NCI-H2081 treated with DMSO at 0.1 percent for 48 hours (cell line): ENCODE results near the gene TEX51.

Source experiments
- DNase-seq: peaks from one replicate; lab custom pipeline; 2025; lab: John Stamatoyannopoulos, UW

Gene TEX51

GRCh38 chr2:126893153-126893552 lies 5.5 kb upstream of the TEX51 start:
- DNase-seq: no peak

DNA sequence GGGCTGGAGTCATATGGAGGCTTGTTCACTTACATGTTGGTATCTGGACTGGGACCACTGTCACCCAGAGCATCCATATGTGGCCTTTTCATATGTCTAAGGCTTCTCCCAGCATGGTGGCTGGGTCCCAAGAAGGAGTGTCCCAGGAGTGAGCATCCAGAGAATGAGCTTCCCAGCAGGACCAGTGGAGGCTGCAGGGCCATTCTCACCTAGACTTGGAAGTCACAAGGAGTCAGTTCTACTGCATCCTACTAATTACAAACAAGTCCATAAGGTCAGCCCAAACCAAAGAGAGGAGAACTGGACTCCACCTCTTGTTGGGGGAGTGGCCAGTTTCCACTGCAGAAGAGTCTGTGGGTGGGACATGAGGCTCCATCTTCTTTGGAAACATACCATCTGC lies 5.1 kb upstream of the TEX51 start:
- DNase-seq: no peak

DNA sequence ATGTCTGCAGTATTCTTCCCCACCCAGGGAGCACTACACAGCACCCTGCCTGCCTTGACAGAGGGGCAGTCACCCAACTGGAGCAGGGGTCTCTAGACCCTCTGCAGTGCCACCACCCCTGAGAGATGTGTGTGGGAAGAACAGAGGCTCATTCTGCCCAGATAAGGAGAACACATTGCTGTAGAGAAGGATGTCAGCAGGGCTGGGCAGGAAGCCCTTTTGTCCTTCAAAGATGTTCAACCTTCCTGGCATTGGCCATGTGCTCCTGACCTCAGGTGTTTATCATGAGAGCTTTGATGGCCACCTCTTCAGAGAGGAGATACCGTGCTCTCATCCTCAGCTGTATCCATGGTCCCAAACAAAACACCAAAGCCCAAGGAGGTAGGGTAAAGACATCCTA lies 4.6 kb upstream of the TEX51 start:
- DNase-seq: no peak

DNA sequence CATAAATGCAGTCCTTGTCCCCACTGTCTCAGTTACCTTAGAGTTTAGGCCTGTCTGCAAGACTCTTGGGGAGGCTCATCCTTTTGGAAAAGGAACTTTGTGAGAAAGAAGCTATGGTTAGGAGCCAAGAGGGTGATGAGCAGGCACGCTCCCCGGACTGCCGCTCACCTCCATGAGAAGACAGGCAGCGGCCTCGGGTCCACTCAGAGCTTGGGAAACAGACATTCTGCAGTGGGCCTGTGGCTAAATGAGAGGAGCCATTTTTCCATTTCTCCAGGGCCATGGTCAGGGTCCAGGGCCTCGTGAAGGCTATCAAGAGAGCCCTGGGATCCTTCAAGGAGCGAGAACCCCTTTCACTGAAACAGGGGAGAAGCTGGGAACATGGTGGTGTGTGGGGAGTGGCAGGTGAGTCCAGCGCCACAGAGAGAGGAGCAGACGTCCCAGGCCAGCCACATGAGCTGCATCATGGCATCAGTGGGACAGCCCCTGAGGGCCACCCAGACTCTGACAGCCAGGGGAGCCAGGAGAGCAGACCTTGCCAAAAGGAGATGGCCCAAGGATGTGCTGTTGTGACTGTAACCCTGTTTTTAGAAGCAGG lies 4.0 kb upstream of the TEX51 start:
- no peak for DNase-seq

GRCh38 chr2:126895336-126895735 lies 3.4 kb upstream of the TEX51 start:
- no peak for DNase-seq

DNA sequence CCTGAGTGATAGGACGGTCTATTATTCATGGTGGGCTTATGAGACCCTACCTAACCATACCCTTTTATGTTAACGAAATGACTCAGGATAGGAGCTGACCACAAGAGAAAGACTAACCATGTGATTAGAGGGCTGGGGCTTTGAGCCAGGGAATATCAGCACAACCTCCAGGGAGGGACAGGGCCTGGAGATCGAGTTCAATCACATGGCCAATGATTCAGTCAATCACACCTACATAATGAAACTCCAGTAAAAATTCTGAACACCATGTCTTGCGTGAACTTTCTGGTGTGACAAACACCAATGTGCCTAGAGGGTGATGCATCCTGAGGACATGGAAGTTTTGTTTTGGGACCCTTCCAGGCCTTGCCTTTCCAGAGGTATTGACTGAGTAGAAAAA lies 2.2 kb upstream of the TEX51 start:
- no peak for DNase-seq

- no peak for DNase-seq
Measured at GRCh38 chr2:126899616-126900185, 1.0 kb downstream of the TEX51 start.

DNA sequence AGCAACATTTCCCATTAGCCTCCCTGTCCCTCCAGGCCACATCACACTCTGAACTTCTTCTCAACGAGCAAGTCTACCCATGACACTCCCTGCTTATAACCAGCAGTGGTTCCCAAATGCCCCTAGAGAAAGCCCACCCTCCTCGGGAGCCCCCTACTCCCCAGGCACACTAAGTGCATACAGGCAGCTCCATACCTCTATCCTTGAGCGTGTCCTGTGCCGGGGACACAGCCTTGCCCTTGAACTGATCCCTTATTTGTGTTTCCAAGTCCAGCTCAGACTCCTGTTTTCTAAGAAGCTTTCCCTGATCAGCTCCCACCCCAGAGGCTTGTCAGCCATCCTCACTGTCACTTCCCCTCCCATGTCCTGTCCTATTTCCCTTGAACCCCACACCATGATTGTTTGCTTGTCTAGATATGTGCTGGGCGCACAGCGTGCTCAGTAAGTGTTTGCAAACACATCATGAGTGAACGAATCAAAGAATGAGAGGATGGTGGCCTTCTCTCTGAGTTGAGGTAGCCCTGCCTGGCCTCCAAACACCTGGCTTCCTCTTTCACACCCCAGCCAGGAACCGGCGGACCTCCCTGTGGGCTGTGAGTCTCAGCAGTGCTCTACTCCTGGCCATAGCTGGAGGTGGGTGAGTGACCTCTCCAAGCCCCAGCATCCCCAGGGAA lies 2.1 kb downstream of the TEX51 start:
- no peak for DNase-seq

- no peak for DNase-seq
Measured at GRCh38 chr2:126901459-126901858, 2.8 kb downstream of the TEX51 start.

- DNase-seq: no peak
Measured at GRCh38 chr2:126902152-126902835, 3.6 kb downstream of the TEX51 start.

DNA sequence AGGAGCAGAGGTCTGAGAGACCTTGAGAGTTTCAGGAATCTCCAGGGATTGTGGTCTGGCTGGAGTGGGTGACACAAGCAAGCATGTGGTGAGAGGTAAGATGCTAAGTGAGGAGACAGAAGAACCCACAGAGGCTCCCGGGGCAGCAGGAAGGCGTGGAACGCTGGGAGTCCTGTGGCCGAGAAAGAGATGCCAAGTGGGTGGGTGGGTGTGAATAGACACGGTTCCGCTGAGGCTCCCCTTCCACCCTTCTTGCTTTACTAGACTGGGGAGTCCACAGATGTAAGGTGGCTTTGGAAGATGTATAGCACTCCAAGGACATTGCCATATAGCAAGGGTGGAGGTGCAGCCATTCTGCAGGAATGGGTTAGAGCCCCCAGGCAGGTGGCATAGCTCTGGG lies 4.2 kb downstream of the TEX51 start:
- no peak for DNase-seq

GRCh38 chr2:126905991-126906390 lies 7.3 kb downstream of the TEX51 start:
- DNase-seq: no peak

DNA sequence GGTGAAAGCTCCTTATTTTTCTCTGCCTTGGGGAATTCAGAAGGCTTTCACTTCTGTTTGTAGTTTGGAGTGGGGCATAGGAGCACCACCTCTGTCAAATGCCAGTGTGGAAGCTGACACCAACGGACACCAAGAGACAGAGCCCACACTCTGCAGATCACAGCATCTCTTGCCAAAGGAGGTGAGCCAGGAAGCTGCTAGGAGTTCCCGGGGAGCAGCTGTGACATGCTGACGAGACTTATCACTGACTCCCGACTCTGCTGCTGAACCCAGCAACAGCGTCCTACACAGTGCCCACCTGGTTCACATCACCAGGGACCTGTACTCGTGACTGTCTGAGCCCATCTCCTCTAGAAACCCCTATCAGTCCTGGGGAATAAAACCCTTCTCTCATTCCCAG lies 8.1 kb downstream of the TEX51 start:
- DNase-seq: no peak

GRCh38 chr2:126907671-126908070 lies 9.0 kb downstream of the TEX51 start:
- DNase-seq: no peak

DNA sequence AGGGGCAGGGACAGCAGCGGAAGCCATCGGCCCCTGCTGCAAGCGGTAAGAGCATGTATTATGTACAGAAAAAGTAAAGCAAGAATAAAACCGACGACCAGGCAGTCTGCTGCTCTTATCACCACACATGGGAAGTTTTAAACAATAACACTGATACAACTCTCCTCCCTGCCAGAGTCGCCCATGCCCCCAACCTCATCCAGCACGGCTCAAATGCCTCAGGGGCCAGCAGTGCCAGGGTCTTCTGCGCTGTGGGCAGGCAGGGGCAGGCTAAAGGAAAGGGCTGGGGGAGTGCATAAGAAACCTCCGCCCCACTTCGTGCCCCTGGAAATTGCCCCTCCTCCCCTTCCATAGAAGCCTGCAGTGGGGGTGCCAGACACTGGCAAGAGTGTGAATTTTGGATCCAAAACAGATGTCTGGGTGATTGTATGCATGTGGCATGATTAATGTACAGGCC lies 10.1 kb downstream of the TEX51 start:
- DNase-seq: no peak

DNA sequence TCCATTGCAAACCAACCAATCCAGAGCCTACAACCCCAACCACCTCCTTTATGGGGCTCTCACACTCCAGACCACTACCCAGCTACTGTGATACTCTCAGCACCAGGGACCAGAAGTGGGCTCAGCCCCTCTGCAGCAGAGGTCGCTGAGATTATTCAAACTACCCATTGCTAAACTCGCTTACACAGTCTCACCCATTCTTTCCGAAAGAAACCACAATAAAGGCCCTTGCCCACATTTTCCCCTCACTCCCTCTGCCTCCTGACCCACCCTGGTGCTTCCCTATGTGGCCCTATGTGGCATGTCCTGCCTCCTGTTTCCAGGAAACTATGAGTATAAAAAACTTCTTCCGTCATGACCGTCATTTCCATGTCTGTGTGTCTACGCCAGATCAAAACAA lies 10.7 kb downstream of the TEX51 start:
- no peak for DNase-seq

GRCh38 chr2:126909781-126910180 lies 11.1 kb downstream of the TEX51 start:
- no peak for DNase-seq

- no peak for DNase-seq
Measured at GRCh38 chr2:126910637-126911036, 11.9 kb downstream of the TEX51 start.

- DNase-seq: no peak
Measured at GRCh38 chr2:126911111-126911796, 12.6 kb downstream of the TEX51 start.

- DNase-seq: no peak
Measured at GRCh38 chr2:126912201-126912600, 13.5 kb downstream of the TEX51 start.

DNA sequence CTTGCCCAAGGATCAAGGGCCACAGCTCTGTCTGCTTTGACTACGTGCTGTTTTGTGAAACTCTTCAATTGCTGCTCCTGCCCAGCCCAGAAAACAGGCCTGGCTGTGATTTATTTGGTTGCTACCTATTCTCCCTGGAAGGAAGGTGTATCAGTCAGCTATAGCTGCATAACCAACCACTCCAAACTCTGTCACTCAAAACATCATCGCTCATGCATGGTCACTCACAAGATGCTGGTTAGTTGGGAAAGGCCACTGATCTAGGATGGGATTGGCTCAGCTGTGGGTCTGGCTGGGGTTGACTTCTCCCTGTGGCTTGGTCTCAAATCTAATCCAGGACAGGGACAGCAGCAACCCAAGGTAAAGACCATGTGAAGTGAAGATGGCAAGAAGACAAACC lies 14.6 kb downstream of the TEX51 start:
- no peak for DNase-seq

- no peak for DNase-seq
Measured at GRCh38 chr2:126913881-126914615, 15.4 kb downstream of the TEX51 start.
